ENCODE data around the gene OTOG.

The OTOG gene

GRCh38 chr11:17581036-17581731, 34.1 kb downstream of the OTOG start:
- Histone ChIP-seq H3K9me3 (no peaks in the 10 kb centered on the region), H3K4me3 (ENCODE audit: low read depth, low read length) (no peak overlapping the region), H3K4me1 (no peaks in the 10 kb centered on the region), H3K36me3 (no peaks in the 10 kb centered on the region), H3K27me3 (no peaks in the 10 kb centered on the region)
- no peak for TF ChIP-seq CTCF (IDR thresholded peaks at IDR 0.05; ENCODE audit: low read depth, low read length)
- DNase-seq: no peak

GRCh38 chr11:17581732-17582053, 34.6 kb downstream of the OTOG start:
- Histone ChIP-seq H3K4me1 (no peaks in the 10 kb centered on the region), H3K27me3 (no peaks in the 10 kb centered on the region), H3K4me3 (ENCODE audit: low read depth, low read length) (no peak overlapping the region), H3K36me3 (no peaks in the 10 kb centered on the region), H3K9me3 (no peaks in the 10 kb centered on the region)
- no peak for DNase-seq
- TF ChIP-seq CTCF (IDR thresholded peaks at IDR 0.05; ENCODE audit: low read depth, low read length): no peak

- no peak for TF ChIP-seq CTCF (IDR thresholded peaks at IDR 0.05; ENCODE audit: low read depth, low read length)
These were observed 39.0 kb downstream of the OTOG start for GRCh38 chr11:17585911-17586695.

GRCh38 chr11:17588166-17588565, 41.1 kb downstream of the OTOG start:
- Histone ChIP-seq H3K4me3 (ENCODE audit: low read depth, low read length) (no peak overlapping the region), H3K4me1 (no peaks in the 10 kb centered on the region), H3K27me3 (no peaks in the 10 kb centered on the region), H3K9me3 (no peaks in the 10 kb centered on the region), H3K36me3 (no peaks in the 10 kb centered on the region)
- TF ChIP-seq CTCF (IDR thresholded peaks at IDR 0.05; ENCODE audit: low read depth, low read length): no peak
- DNase-seq: no peak

More at GRCh38 chr11:17585911-17586695, 39.0 kb downstream of the OTOG start:
- Histone ChIP-seq H3K4me1 (no peaks in the 10 kb centered on the region), H3K4me3 (ENCODE audit: low read depth, low read length) (no peak overlapping the region), H3K27me3 (no peaks in the 10 kb centered on the region), H3K9me3 (no peaks in the 10 kb centered on the region), H3K36me3 (no peaks in the 10 kb centered on the region)
- no peak for DNase-seq

- H3K9me3 ChIP-seq: no peaks in the 10 kb centered on the region
- no peaks in the 10 kb centered on the region for H3K4me1 ChIP-seq
- H3K4me3 ChIP-seq (ENCODE audit: low read depth, low read length): no peak overlapping the region
- H3K27me3 ChIP-seq: no peaks in the 10 kb centered on the region
- DNase-seq: no peak
- no peaks in the 10 kb centered on the region for H3K36me3 ChIP-seq
- no peak for TF ChIP-seq CTCF (IDR thresholded peaks at IDR 0.05; ENCODE audit: low read depth, low read length)
These were observed 41.7 kb downstream of the OTOG start for GRCh38 chr11:17588721-17589120.

- TF ChIP-seq CTCF (IDR thresholded peaks at IDR 0.05; ENCODE audit: low read depth, low read length): no peak
- H3K4me3 ChIP-seq (ENCODE audit: low read depth, low read length): no peak overlapping the region
- H3K36me3 ChIP-seq: no peaks in the 10 kb centered on the region
- H3K9me3 ChIP-seq: no peaks in the 10 kb centered on the region
- no peaks in the 10 kb centered on the region for H3K4me1 ChIP-seq
- no peak for DNase-seq
- H3K27me3 ChIP-seq: no peaks in the 10 kb centered on the region
These were observed 43.4 kb downstream of the OTOG start for GRCh38 chr11:17590463-17590862.

Measured in BE2C (cell line).